Mucosa of descending colon (tissue), 3 donors: ENCODE measurements around the gene PRDM16. TPM values are rescaled to one million over a fixed set of nuclear protein-coding genes. Genes with fewer than 3 reads are reported as not detected.

Source experiments
- ATAC-seq: fragments of 200-7000 bp; cut with Tn5 transposase; one replicate; pipeline ENCODE4 v1.9.1; 2020; ENCODE audit warnings: mild to moderate bottlenecking, moderate library complexity
- DNase-seq, 3 donors: peaks; one replicate each; pipeline ENCODE4 v3.0.0-alpha.2; 2020
- H3K36me3 ChIP-seq: fragments of 200-600 bp; one replicate; pipeline ENCODE4 v1.8.0; 2021; ENCODE audit warnings: low read depth, mild to moderate bottlenecking
- H3K4me1 ChIP-seq: fragments of 200-600 bp; one replicate; pipeline ENCODE4 v1.8.0; 2021; ENCODE audit warnings: low read depth, mild to moderate bottlenecking
- H3K4me3 ChIP-seq: fragments of 200-600 bp; one replicate; pipeline ENCODE4 v1.8.0; 2021; ENCODE audit warnings: mild to moderate bottlenecking
- H3K9me3 ChIP-seq: fragments of 200-600 bp; one replicate; pipeline ENCODE4 v1.8.0; 2021; ENCODE audit warnings: mild to moderate bottlenecking
- CTCF ChIP-seq: fragments of 200-600 bp; IDR thresholded peaks from one replicate; pipeline ENCODE4 v1.8.0; 2022; ENCODE audit warnings: antibody characterized with exemption, mild to moderate bottlenecking
- intact Hi-C, 2 donors: fragments of 100-400 bp; cut with DNase I in 1 of 2; cut with micrococcal nuclease in 1 of 2; formaldehyde crosslinking; loops; one replicate each; pipeline versions ENCODE4 v1.11.0 to v1.11.1; 2022; cut with DNase I, micrococcal nuclease
- total RNA-seq, 3 donors: library from RNA; stranded (reverse); fragmentation: NEBNext Ultra II Directional in 2 of 3; extraction: Animal tissue kit (Norgen Biotek cat#: 25700) in 2 of 3; gene quantifications; one replicate each; pipeline versions ENCODE4 v1.2.1 to v1.2.4, GENCODE V29; 2021 to 2023
- donor health status: DM: no; HTN: no; CAD: no; lungs with moderate emphysema.
- donor health status: DM: no; HTN: no; CAD: no.
- donor health status: DM: no; HTN: yes; CAD: no.

PRDM16 gene
- total RNA-seq, 3 donors from 2014 or later, result 1.6 to 2.5 (median 2.4) TPM

GRCh38 chr1:3441880-3442279 is 372.9 kb downstream of the PRDM16 start:
- intact Hi-C loops, result no loop called here
- ATAC-seq (no peak), DNase-seq (peak in 1 of 3 donors; percentile 19)
- Histone ChIP-seq H3K4me3 (no peak overlapping the region), H3K9me3 (no peaks in the 10 kb centered on the region), H3K4me1 (no peaks in the 10 kb centered on the region), H3K36me3 (no peaks in the 10 kb centered on the region)
- TF ChIP-seq CTCF, result no peak

- DNase-seq (no peak), ATAC-seq (no peak)
- Histone ChIP-seq H3K4me3 (no peak overlapping the region), H3K4me1 (no peaks in the 10 kb centered on the region), H3K36me3 (no peaks in the 10 kb centered on the region), H3K9me3 (no peaks in the 10 kb centered on the region)
- intact Hi-C loops, result no loop called here
- TF ChIP-seq CTCF, result no peak
Observed at GRCh38 chr1:3442331-3442730, 373.3 kb downstream of the PRDM16 start.

GRCh38 chr1:3442901-3443300 is 373.9 kb downstream of the PRDM16 start:
- no peak for TF ChIP-seq CTCF
- ATAC-seq (no peak), DNase-seq (peak in 1 of 3 donors; percentile 18)
- intact Hi-C loops, result no loop called here
- no peaks in the 10 kb centered on the region for H3K36me3 ChIP-seq
- H3K4me1 ChIP-seq, result no peaks in the 10 kb centered on the region
- no peak overlapping the region for H3K4me3 ChIP-seq
- no peaks in the 10 kb centered on the region for H3K9me3 ChIP-seq

GRCh38 chr1:3443807-3444206 is 374.8 kb downstream of the PRDM16 start:
- Histone ChIP-seq H3K36me3 (no peaks in the 10 kb centered on the region), H3K4me1 (no peaks in the 10 kb centered on the region), H3K9me3 (no peaks in the 10 kb centered on the region), H3K4me3 (no peak overlapping the region)
- no peak for TF ChIP-seq CTCF
- intact Hi-C loops, result no loop called here
- DNase-seq (peak in 1 of 3 donors; percentile 7), ATAC-seq (no peak)

GRCh38 chr1:3444298-3444697 is 375.3 kb downstream of the PRDM16 start:
- no peak for TF ChIP-seq CTCF
- ATAC-seq, result no peak
- DNase-seq, result peak in 1 of 3 donors; percentile 22
- Histone ChIP-seq H3K9me3 (no peaks in the 10 kb centered on the region), H3K4me1 (no peaks in the 10 kb centered on the region), H3K36me3 (no peaks in the 10 kb centered on the region), H3K4me3 (no peak overlapping the region)
- intact Hi-C loops, result no loop called here

GRCh38 chr1:3444736-3445135 is 375.7 kb downstream of the PRDM16 start:
- ATAC-seq (no peak), DNase-seq (peak in 1 of 3 donors; percentile 27)
- no peaks in the 10 kb centered on the region for H3K4me1 ChIP-seq
- intact Hi-C loops, result no loop called here
- H3K9me3 ChIP-seq, result no peaks in the 10 kb centered on the region
- H3K36me3 ChIP-seq, result no peaks in the 10 kb centered on the region
- no peak overlapping the region for H3K4me3 ChIP-seq
- no peak for TF ChIP-seq CTCF
